Measurements from ENCODE around the gene RBM44.
"Not testable (repeated sequence)": the region's sequence is repeated elsewhere in the genome, so short reads cannot be mapped to it uniquely, and the experiment has no call there.

The RBM44 gene

DNA sequence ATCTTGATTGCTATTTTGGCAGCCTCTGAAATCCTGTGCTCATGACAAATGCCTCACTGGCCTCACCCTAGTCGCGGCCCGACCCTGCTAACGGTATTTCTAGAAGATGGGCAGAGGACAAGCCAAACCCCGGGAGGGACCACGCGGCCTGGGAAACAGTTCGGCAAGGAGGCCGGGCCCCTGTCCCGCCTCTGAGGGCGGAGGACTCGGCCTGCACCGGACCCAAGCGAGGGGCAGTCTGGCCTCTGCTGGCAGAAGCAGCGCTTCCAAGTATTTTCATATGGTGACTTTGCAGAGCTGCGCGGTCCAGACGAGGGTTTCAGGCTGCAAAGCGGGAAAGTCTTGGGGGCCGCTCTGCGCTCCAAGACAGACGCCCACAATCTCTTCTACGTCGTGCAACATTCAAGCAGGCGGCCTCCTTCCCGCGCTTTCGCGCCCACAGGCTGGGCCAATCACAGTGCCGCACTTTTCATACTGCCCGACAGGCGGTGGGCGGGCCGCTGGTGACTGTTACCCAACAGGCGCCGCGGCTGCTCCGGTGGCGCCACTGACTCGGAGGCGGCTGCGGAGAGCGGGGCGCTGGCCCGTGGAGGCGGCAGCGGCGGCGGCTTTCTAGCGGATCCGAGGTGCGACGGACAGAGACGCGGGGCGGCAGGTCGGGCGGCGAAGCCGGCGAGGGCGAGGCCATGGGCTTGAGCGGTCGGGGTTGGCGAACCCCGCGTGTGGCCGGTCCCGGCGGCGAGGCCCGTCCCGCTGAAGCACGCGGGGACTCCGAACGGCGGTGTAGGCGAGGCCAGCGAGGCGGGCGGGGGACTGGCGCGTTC is at the start of gene RBM44:
Gene RBM44 (plus strand): TSS at position 544 of the 824 bp plus-strand sequence. CDS start 14,831 bp downstream, outside the sequence.
- DNase-seq, result no peak

DNA sequence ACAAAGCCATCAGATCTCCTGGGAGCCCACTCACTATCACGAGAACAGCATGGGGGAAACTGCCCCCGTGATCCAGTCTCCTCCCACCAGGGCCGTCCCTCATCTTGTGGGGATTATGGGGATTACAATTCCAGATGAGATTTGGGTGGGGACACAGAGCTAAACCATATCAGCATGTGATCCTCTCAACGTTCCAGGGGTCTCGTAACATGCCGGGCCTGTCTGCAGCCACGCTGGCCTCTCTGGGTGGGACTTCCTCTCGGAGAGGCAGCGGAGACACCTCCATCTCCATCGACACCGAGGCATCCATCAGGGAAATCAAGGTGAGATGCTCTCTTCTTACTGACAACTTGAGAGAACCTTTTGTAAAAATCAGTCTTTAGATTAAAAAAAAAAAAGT is 49.6 kb upstream of the RBM44 start:
- DNase-seq, result no peak

- DNase-seq, result no peak
Observed at GRCh38 chr2:237749961-237750360, 48.6 kb upstream of the RBM44 start.

GRCh38 chr2:237750441-237750840 is 48.1 kb upstream of the RBM44 start:
- DNase-seq, result not testable (repeated sequence)

DNA sequence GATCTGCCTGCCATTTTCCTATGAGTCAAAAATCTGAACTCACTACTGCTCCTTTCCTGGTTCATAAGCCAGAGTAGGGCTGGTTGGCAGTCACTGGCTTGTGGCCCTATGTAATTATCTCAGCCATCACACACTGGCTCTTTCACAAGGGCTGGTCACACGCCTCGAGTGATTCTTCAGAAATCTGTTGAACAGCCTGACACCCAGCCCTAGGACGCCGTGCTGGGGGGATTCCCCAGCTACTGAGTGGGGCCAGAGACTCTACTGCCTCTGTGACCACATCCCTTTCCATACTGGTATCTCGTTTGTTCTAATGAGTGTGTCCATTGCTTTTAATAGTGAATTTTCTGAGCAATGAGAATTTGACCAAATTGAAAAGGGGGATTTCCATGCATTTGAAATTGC is 45.8 kb upstream of the RBM44 start:
- DNase-seq, result no peak

- no peak for DNase-seq
Observed at GRCh38 chr2:237754182-237754581, 44.4 kb upstream of the RBM44 start.

DNA sequence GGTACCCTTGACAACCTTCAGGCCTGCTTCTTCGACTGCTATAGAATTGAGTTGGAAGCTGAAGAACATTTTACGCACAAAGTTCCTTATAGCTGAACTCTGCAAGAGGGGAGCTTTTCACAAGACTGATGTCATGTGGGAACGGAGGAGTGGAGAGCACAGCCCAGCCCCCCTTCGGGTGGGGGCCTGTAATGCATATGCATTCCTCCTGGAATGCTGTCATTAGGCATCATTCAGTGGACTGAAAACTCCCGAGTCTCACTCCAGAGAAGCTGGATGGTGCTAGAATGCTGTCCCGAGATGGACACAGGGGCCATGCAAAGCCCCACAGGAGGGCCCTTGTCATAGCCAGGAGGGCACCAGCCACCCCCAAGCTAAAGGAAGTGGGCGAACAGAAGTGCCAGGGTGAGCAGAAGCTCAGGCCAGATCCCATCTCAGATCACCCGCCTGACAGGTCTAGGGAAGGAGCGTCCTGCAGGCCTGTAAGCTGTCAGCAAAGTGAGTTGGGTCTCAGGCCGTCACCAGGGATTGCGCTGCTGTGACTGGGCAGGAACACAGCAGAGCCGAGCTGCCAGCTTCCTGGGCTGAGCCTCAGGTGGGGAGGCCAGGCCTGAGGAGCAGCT is 43.8 kb upstream of the RBM44 start:
- DNase-seq, result no peak

DNA sequence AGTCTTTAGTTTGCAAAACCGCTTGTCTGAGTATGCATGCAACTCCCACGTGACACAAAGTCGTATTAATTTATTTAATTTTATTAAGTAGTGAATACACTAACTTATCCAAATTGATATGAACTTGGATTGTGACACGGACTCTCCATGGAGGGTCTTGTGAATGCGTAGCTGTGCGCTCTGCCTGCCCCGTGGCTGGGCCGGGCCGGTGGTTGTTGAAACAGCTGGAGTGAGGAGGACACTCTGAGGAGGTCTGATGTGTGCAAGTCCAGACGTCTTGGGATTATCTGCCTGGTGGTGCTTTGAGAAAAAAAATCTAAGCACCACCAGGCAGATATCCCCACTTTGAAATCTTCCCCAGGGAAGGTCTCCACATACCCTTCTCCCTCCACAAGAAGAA is 41.0 kb upstream of the RBM44 start:
- no peak for DNase-seq

- no peak for DNase-seq
Observed at GRCh38 chr2:237758185-237758584, 40.4 kb upstream of the RBM44 start.

DNA sequence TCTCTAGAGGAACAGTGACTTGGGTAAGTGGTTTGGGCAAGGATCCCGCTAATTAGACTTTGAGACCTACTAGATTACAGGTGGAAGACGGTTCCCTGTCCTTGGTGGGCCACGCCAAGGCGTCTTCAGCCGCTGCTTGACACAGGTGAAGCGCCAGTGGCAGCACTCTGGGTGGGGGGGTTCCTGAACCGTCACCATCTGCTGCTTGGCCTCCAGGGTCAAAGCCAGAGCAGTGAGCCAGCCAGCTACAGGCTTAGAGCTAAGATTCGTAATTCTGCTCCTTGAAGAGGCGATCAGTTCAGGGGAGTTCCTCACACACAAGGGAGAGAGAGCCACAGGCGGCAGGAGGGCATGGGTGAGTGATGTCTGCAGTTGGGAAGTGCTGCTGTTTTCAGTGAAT is 39.4 kb upstream of the RBM44 start:
- no peak for DNase-seq

DNA sequence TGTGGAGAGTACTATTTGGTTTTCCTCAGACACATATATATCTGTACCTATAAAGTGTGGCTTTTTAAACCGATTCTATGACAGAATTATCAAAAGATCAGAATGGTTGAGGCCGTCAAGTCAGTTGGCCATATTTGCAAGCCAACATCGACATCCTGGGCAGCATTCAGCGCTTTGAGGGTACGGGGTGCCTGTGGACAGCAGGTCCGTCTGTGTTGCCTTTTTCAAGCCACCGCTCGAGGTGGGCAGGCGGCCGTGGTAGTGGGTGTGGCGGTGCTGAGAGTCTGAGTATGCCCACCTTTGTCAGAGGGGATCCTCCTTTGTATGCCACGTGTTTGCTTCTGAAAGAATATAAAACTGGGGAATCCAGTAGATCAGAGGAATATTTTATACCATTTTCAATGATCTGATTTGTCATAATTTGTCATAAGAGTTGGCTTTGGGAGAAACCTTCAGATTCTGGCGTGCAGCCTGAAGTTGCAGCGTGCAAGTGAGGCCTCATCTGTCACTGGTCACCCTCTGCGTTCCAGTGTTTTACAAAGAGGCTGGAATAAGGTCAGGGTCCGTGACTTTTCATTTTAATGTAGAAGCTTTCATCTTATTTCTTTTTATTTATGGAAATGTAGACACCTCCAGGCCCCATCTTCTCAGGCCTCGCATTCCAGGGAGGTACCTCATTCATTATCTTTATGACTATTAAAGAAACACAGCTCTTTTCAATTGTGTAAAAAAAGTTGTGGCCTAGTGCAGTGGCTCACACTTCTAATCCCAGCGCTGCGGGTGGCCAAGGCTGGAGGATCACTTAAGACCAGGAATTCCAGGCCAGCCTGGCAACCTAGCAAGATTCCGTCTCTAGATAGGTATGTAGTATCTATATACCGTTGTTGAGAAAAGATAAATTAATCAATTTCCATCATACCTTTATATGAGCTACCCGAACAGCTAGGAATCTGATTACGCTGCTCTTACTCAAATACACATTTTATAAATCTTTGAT is 37.8 kb upstream of the RBM44 start:
- no peak for DNase-seq

DNA sequence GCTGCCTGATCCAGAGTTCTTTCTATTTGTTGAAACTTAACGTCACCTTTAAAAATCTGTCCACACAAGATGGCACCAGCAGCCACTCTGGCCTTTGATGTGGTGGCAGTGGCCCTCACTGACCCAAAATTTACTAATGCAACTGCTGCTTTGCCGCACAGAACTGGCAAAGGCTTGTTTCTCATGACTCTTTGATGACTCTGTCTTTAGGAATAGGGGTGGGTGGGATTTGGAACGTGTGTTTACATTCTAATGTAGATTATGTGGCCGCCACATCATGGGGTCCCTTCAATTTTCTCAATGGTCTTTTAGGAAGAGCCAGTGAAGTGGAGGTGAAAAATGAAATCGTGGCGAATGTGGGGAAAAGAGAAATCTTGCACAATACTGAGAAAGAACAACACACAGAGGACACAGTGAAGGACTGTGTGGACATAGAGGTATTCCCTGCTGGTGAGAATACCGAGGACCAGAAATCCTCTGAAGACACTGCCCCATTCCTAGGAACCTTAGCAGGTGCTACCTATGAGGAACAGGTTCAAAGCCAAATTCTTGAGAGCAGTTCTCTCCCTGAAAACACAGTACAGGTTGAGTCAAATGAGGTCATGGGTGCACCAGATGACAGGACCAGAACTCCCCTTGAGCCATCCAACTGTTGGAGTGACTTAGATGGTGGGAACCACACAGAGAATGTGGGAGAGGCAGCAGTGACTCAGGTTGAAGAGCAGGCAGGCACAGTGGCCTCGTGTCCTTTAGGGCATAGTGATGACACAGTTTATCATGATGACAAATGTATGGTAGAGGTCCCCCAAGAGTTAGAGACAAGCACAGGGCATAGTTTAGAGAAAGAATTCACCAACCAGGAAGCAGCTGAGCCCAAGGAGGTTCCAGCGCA is 36.0 kb upstream of the RBM44 start:
- DNase-seq, result not testable (repeated sequence)

- no peak for DNase-seq
Observed at GRCh38 chr2:237763812-237764211, 34.8 kb upstream of the RBM44 start.

DNA sequence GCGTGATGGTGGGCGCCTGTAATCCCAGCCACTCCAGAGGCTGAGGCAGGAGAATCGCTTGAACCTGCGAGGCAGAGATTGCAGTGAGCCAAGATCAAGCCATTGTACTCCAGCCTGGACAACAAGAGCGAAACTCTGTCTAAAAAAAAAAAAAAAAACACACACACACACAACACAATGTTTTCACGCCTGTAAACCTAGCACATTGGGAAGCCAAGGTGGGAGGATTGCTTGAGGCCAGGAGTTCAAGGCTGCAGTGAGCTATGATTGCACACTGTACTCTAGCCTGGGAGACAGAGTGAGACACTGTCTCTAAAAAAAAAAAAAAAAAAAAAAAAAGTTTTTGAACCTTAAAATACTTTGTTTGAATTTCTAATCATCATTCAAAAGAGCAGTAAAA is 33.5 kb upstream of the RBM44 start:
- DNase-seq, result not testable (repeated sequence)

GRCh38 chr2:237765875-237766274 is 32.7 kb upstream of the RBM44 start:
- DNase-seq, result no peak

GRCh38 chr2:237766340-237766739 is 32.2 kb upstream of the RBM44 start:
- no peak for DNase-seq

DNA sequence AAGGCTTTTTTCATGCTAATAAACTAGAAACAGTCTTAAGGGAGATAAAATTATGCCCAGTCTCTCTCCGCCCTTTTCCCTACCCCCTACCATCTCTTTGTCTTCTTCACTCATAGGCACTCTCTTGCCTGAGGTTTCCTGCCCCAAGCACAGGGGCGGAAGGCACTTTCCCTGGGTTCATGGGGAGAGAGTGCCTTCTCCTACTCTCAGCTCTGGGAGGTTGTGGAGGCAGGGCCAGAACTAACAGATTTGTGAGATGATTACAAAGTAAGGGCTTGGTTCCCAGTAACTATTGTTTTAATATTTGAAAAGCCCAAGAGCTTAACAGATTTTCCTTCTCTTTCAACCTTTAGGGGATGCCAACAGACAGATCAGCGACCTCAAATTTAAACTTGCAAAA is 26.1 kb upstream of the RBM44 start:
- DNase-seq, result no peak

GRCh38 chr2:237773826-237774225 is 24.8 kb upstream of the RBM44 start:
- DNase-seq, result no peak

DNA sequence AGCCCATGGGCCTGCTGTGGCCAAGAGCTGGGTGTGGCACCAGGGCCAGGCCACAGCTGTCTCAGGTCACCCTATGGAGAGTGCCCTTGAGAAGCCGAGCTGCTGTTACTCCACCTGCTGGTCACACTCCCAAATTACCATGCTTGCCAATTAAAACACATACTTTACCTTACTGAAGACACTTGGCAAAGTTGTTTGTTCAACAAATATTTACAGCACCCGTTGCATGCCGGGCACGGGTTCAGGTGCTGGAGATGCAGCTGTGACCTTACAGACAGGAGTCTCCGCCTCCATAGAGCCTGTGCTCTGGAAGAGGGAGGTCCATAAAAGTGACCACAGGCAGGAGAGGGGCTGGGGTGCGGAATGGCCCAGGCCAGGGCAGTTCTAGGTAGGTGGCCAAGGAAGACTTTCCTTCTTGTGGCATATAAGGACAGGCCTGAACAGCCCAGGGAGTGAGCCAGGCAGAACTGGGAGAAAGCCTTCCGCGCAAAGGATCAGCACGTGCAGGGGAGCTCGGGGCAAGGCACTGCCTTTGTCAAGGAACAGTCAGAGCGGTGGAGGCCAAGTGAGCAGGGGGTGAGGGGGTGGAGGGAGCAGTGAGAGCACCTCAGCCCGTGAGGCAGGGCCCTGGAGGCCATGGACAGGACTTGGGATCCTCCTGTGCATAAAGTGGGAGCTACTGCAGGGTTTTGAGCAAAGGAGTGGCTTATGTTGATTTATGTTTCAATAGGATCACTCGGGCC is 23.6 kb upstream of the RBM44 start:
- DNase-seq, result peak; percentile 51

GRCh38 chr2:237779521-237779920 is 19.1 kb upstream of the RBM44 start:
- DNase-seq, result no peak

DNA sequence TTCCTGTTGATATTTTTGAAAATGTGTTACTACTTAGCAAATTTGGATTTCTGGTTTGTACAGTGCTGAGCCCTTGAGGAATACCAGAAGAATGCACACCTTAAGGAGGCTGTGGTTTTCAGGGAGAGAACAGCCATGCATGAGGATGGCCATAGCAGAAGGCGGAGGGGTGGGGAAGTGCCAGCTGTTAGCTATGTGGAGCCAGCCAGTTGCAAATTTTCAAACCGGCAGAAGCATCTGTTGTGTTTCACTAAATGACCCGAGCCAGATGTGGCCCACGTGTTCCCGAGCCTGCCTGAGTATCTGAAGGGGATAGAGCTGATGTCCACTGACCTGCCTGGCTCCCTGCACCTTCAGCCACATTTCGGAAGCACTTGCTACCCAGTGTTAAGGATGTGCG is 16.4 kb upstream of the RBM44 start:
- no peak for DNase-seq

Data from retina (tissue), 1 donor.